ENCODE results near the gene PAGE2B.
"Not testable (repeated sequence)": the region's sequence is repeated elsewhere in the genome, so short reads cannot be mapped to it uniquely, and the experiment has no call there.

Gene PAGE2B

DNA sequence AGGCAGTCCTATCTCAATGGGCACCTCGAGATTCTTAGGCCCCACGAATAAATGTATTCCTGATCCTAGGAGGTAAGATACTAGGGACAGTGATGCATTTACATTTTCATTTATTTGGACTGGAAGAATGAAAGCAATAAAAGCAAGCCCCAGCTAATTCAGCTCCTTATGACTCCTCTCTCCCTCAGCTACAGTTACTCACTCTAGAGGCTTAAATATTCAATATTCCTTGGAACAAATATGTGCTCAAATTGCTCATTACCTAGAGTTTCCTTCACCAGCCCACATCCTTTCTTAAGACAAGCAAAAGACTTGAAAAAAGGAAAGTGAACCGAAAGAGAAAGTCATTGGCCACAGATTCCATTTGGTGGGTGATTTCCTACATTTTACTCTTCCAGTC lies 27.9 kb downstream of the PAGE2B start:
- Histone ChIP-seq H3K9me3 (ENCODE audit: severe bottlenecking) (no peaks in the 10 kb centered on the region), H3K27me3 (ENCODE audit: insufficient read depth, low read depth, severe bottlenecking) (peaks cover 35% of the 10 kb centered on the region), H3K36me3 (no peaks in the 10 kb centered on the region), H3K4me3 (ENCODE audit: low read depth, low read length) (no peak overlapping the region), H3K27ac (no peak overlapping the region)
- no peak for DNase-seq
- TF ChIP-seq, protein P1, sequence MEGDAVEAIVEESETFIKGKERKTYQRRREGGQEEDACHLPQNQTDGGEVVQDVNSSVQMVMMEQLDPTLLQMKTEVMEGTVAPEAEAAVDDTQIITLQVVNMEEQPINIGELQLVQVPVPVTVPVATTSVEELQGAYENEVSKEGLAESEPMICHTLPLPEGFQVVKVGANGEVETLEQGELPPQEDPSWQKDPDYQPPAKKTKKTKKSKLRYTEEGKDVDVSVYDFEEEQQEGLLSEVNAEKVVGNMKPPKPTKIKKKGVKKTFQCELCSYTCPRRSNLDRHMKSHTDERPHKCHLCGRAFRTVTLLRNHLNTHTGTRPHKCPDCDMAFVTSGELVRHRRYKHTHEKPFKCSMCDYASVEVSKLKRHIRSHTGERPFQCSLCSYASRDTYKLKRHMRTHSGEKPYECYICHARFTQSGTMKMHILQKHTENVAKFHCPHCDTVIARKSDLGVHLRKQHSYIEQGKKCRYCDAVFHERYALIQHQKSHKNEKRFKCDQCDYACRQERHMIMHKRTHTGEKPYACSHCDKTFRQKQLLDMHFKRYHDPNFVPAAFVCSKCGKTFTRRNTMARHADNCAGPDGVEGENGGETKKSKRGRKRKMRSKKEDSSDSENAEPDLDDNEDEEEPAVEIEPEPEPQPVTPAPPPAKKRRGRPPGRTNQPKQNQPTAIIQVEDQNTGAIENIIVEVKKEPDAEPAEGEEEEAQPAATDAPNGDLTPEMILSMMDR (IDR thresholded peaks at IDR 0.05; ENCODE audit: low read depth, low read length), result no peak

DNA sequence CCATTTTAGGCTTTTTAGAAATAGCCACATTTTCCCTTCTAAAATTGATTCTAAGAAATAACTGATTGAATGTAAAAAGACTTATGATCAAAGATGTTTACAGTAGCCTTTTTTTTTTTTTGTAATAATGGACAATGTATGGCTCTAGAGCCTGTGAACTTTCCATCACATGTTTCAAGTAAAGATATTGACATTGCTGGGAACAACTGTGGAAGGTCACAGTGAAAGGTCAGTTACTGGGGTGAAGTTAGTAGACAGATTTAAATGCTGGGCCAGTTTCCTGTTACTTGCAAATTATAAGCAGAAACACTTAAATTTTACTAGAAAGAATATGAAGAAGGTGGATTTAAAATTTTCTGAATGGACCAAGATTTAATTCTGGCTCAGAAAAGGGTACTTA lies 32.4 kb downstream of the PAGE2B start:
- Histone ChIP-seq H3K9me3 (ENCODE audit: severe bottlenecking) (no peaks in the 10 kb centered on the region), H3K4me3 (ENCODE audit: low read depth, low read length) (no peak overlapping the region), H3K27ac (no peak overlapping the region), H3K36me3 (no peaks in the 10 kb centered on the region), H3K27me3 (ENCODE audit: insufficient read depth, low read depth, severe bottlenecking) (peaks cover 26% of the 10 kb centered on the region)
- TF ChIP-seq, protein P1 (IDR thresholded peaks at IDR 0.05; ENCODE audit: low read depth, low read length), result no peak
- no peak for DNase-seq

DNA sequence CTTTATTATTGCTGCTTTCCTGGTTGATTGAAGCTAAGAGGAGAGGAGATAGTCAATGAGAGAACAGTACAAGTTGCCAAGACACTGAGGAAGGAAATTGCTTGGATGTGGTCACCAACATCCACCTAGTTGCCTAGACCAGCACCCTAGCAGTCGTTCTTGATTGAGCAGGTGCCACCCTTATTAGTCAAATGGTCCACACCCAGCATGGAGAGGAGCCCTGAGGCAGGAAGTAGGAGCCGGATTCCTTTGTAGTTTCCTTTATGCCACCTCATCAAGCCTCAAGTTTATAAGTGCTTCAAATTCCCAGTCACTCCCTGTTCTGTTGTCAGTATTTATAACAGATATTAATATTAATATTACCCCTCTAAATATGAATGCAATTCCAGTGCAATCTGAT lies 33.1 kb downstream of the PAGE2B start:
- no peak overlapping the region for H3K27ac ChIP-seq
- no peaks in the 10 kb centered on the region for H3K36me3 ChIP-seq
- H3K27me3 ChIP-seq (ENCODE audit: insufficient read depth, low read depth, severe bottlenecking), result peaks cover 32% of the 10 kb centered on the region

DNA sequence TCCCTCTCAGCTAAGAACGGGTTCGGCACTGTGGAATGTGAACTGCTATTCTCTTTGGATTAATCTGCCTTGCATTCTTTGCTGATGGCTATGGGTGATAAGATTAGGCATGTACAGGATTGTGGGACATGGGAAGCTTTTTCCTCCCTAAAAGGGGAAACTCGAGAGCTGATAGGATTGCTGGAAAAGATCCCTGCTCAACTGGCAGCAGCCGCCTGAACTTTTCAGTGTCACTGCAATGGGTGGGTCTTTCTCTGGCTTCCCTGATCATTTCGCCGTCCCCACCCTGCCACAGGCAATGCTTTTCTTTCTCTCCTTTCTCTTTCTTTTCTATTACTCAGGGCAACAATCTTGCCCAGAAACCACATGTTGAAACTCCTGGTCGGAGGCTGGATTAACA lies 34.5 kb downstream of the PAGE2B start:
- DNase-seq, result no peak
- no peak overlapping the region for H3K27ac ChIP-seq
- no peaks in the 10 kb centered on the region for H3K9me3 ChIP-seq (ENCODE audit: severe bottlenecking)
- no peak overlapping the region for H3K4me3 ChIP-seq (ENCODE audit: low read depth, low read length)
- H3K27me3 ChIP-seq (ENCODE audit: insufficient read depth, low read depth, severe bottlenecking), result peaks cover 25% of the 10 kb centered on the region
- H3K36me3 ChIP-seq, result no peaks in the 10 kb centered on the region
- TF ChIP-seq, protein P1 (IDR thresholded peaks at IDR 0.05; ENCODE audit: low read depth, low read length), result no peak

More for the DNA sequence above, 33.1 kb downstream of the PAGE2B start:
- Histone ChIP-seq H3K4me3 (ENCODE audit: low read depth, low read length) (no peak overlapping the region), H3K9me3 (ENCODE audit: severe bottlenecking) (no peaks in the 10 kb centered on the region)
- TF ChIP-seq, protein P1 (IDR thresholded peaks at IDR 0.05; ENCODE audit: low read depth, low read length), result no peak
- DNase-seq, result no peak

DNA sequence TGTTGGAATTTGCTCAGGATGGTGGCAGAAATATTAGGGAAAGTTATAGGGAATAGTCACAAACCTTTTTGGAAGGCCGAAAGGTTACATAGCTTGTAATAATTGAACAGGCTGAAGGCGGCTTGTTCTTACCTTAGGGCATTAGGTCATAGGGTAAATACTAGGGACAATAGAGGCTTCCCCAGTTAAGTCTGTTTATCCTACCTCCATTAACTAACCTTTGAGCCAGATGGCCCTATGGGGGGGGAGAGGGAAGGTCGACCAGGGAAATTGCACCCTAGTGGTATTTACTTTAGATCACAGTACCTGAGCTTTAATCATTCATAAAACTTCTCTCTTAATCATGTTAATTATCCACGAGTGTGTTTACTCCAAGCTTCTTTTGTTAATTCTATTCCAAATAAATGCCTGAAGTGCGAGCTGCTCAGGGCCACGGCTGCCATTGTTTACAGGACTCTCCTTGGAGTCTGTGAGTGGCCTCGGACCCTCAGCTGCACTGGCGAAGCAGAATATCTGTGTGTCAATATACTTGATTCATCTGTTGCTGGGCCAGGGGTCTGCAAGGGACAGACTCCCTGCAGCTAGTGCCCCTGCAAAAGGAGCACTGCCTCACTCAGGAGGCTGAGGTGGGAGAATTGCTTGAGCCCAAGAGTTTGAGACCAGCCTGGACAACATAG lies 36.9 kb downstream of the PAGE2B start:
- Histone ChIP-seq H3K9me3 (ENCODE audit: severe bottlenecking) (no peaks in the 10 kb centered on the region), H3K4me3 (ENCODE audit: low read depth, low read length) (no peak overlapping the region), H3K36me3 (no peaks in the 10 kb centered on the region), H3K27me3 (ENCODE audit: insufficient read depth, low read depth, severe bottlenecking) (peaks cover 33% of the 10 kb centered on the region), H3K27ac (no peak overlapping the region)
- no peak for DNase-seq
- TF ChIP-seq, protein P1 (IDR thresholded peaks at IDR 0.05; ENCODE audit: low read depth, low read length), result no peak

DNA sequence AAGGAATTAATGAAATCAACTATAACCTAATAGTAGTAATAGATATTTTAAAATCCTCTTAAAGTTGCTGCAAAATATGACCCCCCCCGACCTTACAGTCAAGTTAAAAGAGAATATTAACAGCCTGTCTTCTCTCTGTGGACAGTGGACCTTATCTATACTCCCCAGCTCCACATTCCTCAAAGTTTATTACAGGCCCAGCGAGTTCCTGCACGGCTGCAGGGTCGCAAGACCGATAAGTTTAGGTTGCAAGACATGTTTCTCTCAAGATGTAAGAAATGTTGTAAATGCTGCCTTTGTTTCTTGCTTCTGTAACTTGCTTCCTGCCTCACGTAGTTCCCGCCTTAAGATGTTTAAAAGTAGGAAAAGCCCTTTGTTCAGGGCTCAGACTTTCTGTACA lies 41.8 kb downstream of the PAGE2B start:
- peaks cover 48% of the 10 kb centered on the region for H3K27me3 ChIP-seq (ENCODE audit: insufficient read depth, low read depth, severe bottlenecking)

More for the DNA sequence above, 41.8 kb downstream of the PAGE2B start:
- H3K4me3 ChIP-seq (ENCODE audit: low read depth, low read length); H3K27ac ChIP-seq; H3K36me3 ChIP-seq; DNase-seq; H3K9me3 ChIP-seq (ENCODE audit: severe bottlenecking): not testable (repeated sequence)

All from WERI-Rb-1 (cell line).